Immature natural killer cell (primary cell): ENCODE results near the gene PILRA. TPM values are rescaled to one million over a fixed set of nuclear protein-coding genes. Genes with fewer than 3 reads are reported as not detected.
"Not testable (repeated sequence)": the region's sequence is repeated elsewhere in the genome, so short reads cannot be mapped to it uniquely, and the experiment has no call there.

ENCODE experiments used
- DNase-seq, 3 donors: peaks; one replicate each; pipeline ENCODE4 v3.0.0; 2022; ENCODE audit warnings: mixed read lengths in 1 of 3
- H3K27ac Mint-ChIP-seq, 6 donors: one replicate each; pipeline ENCODE4 v1.8.0; 2020; ENCODE audit warnings: mixed read lengths in 6 of 6, mild to moderate bottlenecking in 5 of 6, inconsistent platforms in 4 of 6, moderate library complexity in 3 of 6
- H3K27me3 Mint-ChIP-seq, 3 donors: one replicate each; pipeline ENCODE4 v1.8.0; 2020 to 2021; ENCODE audit warnings: low read depth in 3 of 3, mild to moderate bottlenecking in 3 of 3, mixed read lengths in 3 of 3, moderate library complexity in 3 of 3, inconsistent platforms in 1 of 3
- H3K36me3 Mint-ChIP-seq, 3 donors: one replicate each; pipeline ENCODE4 v1.8.0; 2020; ENCODE audit warnings: mixed read lengths in 3 of 3, inconsistent platforms in 2 of 3, mild to moderate bottlenecking in 2 of 3
- H3K4me1 Mint-ChIP-seq, 2 donors: one replicate each; pipeline ENCODE4 v1.8.0; 2020; ENCODE audit warnings: inconsistent platforms in 2 of 2, mild to moderate bottlenecking in 2 of 2, mixed read lengths in 2 of 2, moderate library complexity in 1 of 2
- H3K4me3 Mint-ChIP-seq, 5 donors: one replicate each; pipeline ENCODE4 v1.8.0; 2020; ENCODE audit warnings: mild to moderate bottlenecking in 5 of 5, mixed read lengths in 5 of 5, inconsistent platforms in 3 of 5, moderate library complexity in 3 of 5
- H3K9me3 Mint-ChIP-seq, 6 donors: one replicate each; pipeline ENCODE4 v1.8.0; 2020; ENCODE audit warnings: mild to moderate bottlenecking in 6 of 6, mixed read lengths in 6 of 6, inconsistent platforms in 4 of 6, moderate library complexity in 3 of 6
- polyA plus RNA-seq, 3 donors: library from polyadenylated mRNA; unstranded; fragments of 300-500 nt; fragmentation: Illumina TruSeq; gene quantifications; one replicate each; pipeline ENCODE4 v1.2.3, GENCODE V29; 2021

The PILRA gene
- polyA plus RNA-seq, 3 donors from 2014 or later = 1.5 to 2.4 (median 2.0) TPM

DNA sequence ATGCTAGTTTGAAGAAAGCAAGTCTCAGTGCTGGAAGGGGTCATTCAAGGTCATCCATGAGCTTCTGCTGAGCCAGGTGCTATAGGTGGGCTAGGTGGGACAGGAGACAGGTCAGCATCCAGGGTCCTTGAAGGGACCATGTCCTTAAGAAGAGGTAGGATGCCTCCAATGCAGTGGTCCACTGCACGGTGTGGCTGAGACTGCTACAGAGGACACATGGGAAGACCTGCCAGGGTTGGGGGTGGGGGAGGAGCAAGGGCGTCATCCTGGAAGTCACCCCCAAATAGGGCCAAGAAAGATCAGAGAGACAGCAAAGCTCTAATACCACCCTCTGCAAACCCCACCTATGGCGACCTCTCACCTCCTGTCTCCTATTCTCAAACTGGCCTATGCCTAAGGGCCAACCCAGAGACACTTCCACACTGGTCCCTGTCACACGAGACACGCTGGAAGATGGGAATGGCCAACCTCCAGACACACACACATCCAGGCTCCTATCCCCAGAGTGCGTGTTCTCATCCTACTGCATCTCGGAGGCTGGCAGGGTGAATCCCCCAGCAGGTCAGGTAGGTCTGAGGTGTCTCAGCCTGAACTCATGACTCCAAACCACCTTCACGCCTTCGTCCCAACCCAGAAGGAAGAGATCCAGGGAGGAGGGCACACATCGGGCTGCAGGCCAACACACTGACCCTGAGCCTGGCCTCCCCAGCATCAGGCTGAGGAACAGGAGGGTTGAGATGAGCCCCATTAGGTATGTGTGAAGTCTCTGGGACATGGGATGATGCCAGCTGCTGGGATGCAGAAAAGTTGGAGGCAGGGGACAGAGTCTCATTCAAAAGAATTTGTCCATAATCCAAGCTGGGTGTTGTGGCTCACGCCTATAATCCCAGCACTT, 68.6 kb downstream of the PILRA start:
- no peak for DNase-seq
- Mint-ChIP-seq H3K4me1 (no peaks in the 10 kb centered on the region), H3K27ac (peak overlapping the region in 1 of 6 donors; percentile 59), H3K36me3 (no peaks in the 10 kb centered on the region), H3K4me3 (no peak overlapping the region), H3K27me3 (no peaks in the 10 kb centered on the region), H3K9me3 (no peaks in the 10 kb centered on the region)

- DNase-seq = no peak
- peak overlapping the region in 1 of 6 donors; percentile 46 for H3K27ac Mint-ChIP-seq
These were observed 70.0 kb downstream of the PILRA start for GRCh38 chr7:100443096-100443840.

DNA sequence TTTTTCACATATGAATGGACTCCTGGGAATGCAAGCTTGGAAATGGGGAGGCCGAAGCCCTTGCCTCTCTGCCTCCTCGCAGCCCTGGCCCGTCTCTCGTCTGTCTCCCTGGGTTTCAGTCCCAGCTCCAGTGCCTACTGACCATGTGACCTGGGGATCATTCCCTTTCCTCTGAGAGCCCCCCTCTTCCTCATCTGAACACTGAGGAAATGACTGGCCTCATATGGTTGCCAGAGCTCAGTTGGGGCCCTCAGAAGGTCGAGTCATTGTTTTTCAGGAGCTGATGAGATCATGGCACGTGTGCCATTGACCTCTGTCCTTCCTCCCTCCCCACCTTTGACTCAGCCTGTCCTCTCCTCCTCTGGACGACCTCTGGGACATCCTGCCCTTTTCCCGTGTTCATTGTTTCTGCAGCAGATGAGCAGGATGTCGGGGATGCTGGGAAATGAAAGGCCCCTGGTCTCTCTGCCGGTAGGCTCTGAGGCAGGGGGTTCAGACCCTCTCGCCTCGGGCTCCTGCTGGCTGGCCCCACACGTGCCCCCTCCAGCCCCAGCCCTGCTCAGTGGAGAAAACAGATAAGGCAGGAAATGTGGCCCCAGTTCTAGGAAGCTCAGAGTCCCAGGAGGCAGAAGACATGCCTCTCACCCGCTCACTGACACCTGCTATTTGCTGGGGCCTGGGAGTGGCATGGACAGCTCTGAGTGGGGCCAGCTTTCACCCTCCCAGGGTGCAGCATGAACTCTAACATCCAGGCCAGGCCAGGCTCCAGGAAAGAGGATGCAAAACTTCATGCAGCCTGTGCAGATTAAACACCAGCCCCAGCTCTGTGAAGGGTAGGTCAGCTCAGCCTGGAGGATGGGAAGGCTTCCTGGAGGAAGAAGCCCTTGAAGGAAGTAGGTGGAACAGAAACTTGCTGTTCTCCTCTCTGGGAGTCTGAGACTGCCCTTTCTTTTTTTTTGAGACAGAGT, 71.3 kb downstream of the PILRA start:
- no peak overlapping the region for H3K27ac Mint-ChIP-seq
- no peaks in the 10 kb centered on the region for H3K9me3 Mint-ChIP-seq
- DNase-seq = no peak
- no peaks in the 10 kb centered on the region for H3K36me3 Mint-ChIP-seq
- H3K27me3 Mint-ChIP-seq = no peaks in the 10 kb centered on the region
- H3K4me3 Mint-ChIP-seq = no peak overlapping the region
- H3K4me1 Mint-ChIP-seq = peaks cover 0 to 2% of the 10 kb centered on the region in 2 donors

More at GRCh38 chr7:100443096-100443840, 70.0 kb downstream of the PILRA start:
- Mint-ChIP-seq H3K9me3 (no peaks in the 10 kb centered on the region), H3K4me1 (no peaks in the 10 kb centered on the region), H3K27me3 (no peaks in the 10 kb centered on the region), H3K4me3 (no peak overlapping the region), H3K36me3 (no peaks in the 10 kb centered on the region)

DNA sequence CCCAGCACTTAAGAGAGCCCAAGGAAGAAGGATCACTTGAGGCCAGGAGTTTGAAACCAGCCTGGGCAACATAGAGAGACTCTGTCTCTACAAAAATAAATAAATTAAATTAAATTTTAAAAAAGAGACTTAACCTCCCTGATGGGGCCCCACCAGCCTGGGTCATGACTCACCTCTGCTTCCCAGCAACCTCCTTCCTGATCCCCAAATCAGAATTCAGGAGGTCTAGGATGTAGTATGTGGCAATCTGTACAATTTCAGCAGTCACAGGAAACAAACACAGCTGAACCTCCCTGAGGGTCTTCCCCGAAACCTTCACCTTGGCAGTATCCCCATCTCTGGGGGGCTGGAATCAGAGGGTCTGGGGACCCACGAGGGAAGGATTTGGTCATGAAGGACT, 72.8 kb downstream of the PILRA start:
- H3K9me3 Mint-ChIP-seq = no peaks in the 10 kb centered on the region
- no peaks in the 10 kb centered on the region for H3K27me3 Mint-ChIP-seq
- peaks cover 0 to 7% of the 10 kb centered on the region in 2 donors for H3K4me1 Mint-ChIP-seq
- H3K27ac Mint-ChIP-seq = no peak overlapping the region
- no peaks in the 10 kb centered on the region for H3K36me3 Mint-ChIP-seq
- no peak for DNase-seq
- H3K4me3 Mint-ChIP-seq = no peak overlapping the region

DNA sequence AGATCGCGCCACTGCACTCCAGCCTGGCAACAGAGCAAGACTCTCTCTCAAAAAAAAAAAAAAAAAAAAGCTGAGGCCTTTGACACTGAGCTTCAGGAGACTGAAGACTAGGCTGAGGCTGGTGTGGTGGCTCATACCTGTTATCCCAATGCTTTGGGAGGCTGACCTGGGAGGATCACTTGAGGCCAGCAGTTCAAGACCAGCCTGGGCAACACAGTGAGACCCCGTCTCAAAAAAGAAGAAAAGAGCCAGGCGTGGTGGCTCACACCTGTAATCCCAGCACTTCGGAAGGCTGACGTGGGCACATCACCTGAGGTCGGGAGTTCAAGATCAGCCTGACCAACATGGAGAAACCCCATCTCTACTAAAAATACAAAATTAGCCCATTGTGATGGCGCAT, 74.1 kb downstream of the PILRA start:
- H3K36me3 Mint-ChIP-seq, H3K4me1 Mint-ChIP-seq, H3K4me3 Mint-ChIP-seq, DNase-seq, H3K27ac Mint-ChIP-seq, H3K27me3 Mint-ChIP-seq, H3K9me3 Mint-ChIP-seq: not testable (repeated sequence)

DNA sequence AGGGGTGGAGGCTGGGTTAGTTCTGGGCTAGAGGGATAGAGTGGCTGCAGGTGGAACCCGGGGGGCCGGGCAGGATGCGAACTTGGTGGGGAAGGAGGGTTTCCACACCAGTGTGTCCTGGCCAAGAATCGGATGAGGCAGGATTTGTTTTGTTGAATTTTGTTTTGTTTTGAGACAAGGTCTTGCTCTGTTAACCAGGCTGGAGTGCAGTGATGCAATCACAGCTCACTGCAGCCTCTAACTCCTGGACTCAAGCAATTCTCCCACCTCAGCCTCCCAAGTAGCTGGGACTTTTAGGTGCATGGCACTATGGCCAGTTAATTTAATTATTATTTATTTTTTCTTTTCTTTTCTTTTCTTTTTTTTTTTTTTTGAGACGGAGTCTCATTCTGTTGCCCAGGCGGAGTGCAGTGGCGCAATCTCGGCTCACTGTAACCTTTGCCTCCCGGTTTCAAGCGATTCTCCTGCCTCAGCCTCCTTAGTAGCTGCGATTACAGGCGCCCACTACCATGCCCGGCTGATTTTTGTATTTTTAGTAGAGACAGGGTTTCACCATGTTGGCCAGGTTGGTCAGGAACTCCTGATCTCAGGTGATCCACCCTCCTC, 76.0 kb downstream of the PILRA start:
- Mint-ChIP-seq H3K27ac (peak overlapping the region in 3 of 6 donors; percentile 7 to 45 (median 44)), H3K9me3 (no peaks in the 10 kb centered on the region), H3K27me3 (no peaks in the 10 kb centered on the region), H3K4me3 (peak overlapping the region in 1 of 5 donors; percentile 40), H3K36me3 (no peaks in the 10 kb centered on the region), H3K4me1 (peaks cover 0 to 7% of the 10 kb centered on the region in 2 donors)
- no peak for DNase-seq

Other genes starting within 250 kb of the PILRA start
- 1 to 10 TPM; 2.2 to 2.6 (median 2.4) TPM for gene MBLAC1, start 246.5 kb upstream of the PILRA start, polyA plus RNA-seq
- 100 to 1,000 TPM; 408 to 587 (median 569) TPM for gene LAMTOR4, start 224.6 kb upstream of the PILRA start, polyA plus RNA-seq
- 1 to 10 TPM in 2 of 3 donors, under 1 TPM in 1; 0.71 to 2.9 (median 1.8) TPM for gene TRAPPC14, start 214.8 kb upstream of the PILRA start, polyA plus RNA-seq
- gene GAL3ST4, start 204.9 kb upstream of the PILRA start, polyA plus RNA-seq = under 1 TPM in 1 of 3 donors, not detected in 2; 0.08 TPM
- not detected for gene GPC2, start 196.1 kb upstream of the PILRA start, polyA plus RNA-seq
- gene STAG3, start 195.6 kb upstream of the PILRA start, polyA plus RNA-seq = 1 to 10 TPM in 1 of 3 donors, under 1 TPM in 2; 0.50 to 2.8 (median 0.72) TPM
- gene PVRIG, start 153.5 kb upstream of the PILRA start, polyA plus RNA-seq = 100 to 1,000 TPM; 151 to 240 (median 209) TPM
- 10 to 100 TPM in 1 of 3 donors, 1 to 10 TPM in 2; 6.8 to 11.1 (median 7.6) TPM for gene SPDYE3, start 65.8 kb upstream of the PILRA start, polyA plus RNA-seq
- 10 to 100 TPM; 12.2 to 42.1 (median 12.2) TPM for gene PILRB, start 15.4 kb upstream of the PILRA start, polyA plus RNA-seq
- 1 to 10 TPM; 4.1 to 5.9 (median 5.7) TPM for gene ZCWPW1, start 55.2 kb downstream of the PILRA start, polyA plus RNA-seq
- 10 to 100 TPM in 1 of 3 donors, 1 to 10 TPM in 2; 3.0 to 12.1 (median 8.3) TPM for gene MEPCE, start 56.3 kb downstream of the PILRA start, polyA plus RNA-seq
- gene PPP1R35, start 63.0 kb downstream of the PILRA start, polyA plus RNA-seq = 10 to 100 TPM; 25.7 to 42.2 (median 41.8) TPM
- gene SPACDR, start 90.8 kb downstream of the PILRA start, polyA plus RNA-seq = 1 to 10 TPM in 1 of 3 donors, under 1 TPM in 1, not detected in 1; 0.43 to 2.2 TPM
- 10 to 100 TPM; 32.4 to 42.2 (median 35.3) TPM for gene TSC22D4, start 105.7 kb downstream of the PILRA start, polyA plus RNA-seq
- not detected for gene NYAP1, start 110.4 kb downstream of the PILRA start, polyA plus RNA-seq
- 10 to 100 TPM in 2 of 3 donors, 1 to 10 TPM in 1; 7.1 to 20.7 (median 12.0) TPM for gene AGFG2, start 165.7 kb downstream of the PILRA start, polyA plus RNA-seq
- not detected for gene SAP25, start 200.4 kb downstream of the PILRA start, polyA plus RNA-seq
- gene LRCH4, start 212.6 kb downstream of the PILRA start, polyA plus RNA-seq = 100 to 1,000 TPM in 1 of 3 donors, 10 to 100 TPM in 2; 78.9 to 125 (median 90.4) TPM
- under 1 TPM in 1 of 3 donors, not detected in 2; 0.43 TPM for gene FBXO24, start 212.8 kb downstream of the PILRA start, polyA plus RNA-seq
- 1 to 10 TPM; 2.0 to 4.9 (median 4.7) TPM for gene PCOLCE, start 228.9 kb downstream of the PILRA start, polyA plus RNA-seq
- 10 to 100 TPM; 23.2 to 29.3 (median 27.0) TPM for gene MOSPD3, start 239.1 kb downstream of the PILRA start, polyA plus RNA-seq